HG03108 (cell line): ENCODE data around the gene DNAJC15.
"Not testable (repeated sequence)": the region's sequence is repeated elsewhere in the genome, so short reads cannot be mapped to it uniquely, and the experiment has no call there.

Experiments used
- ATAC-seq: cut with Tn5 transposase; IDR thresholded peaks from one replicate; pipeline ENCODE4 v1.9.1; 2021; ENCODE audit warnings: moderate library complexity; ENCODE audit not compliant: unreplicated experiment

DNAJC15 gene

DNA sequence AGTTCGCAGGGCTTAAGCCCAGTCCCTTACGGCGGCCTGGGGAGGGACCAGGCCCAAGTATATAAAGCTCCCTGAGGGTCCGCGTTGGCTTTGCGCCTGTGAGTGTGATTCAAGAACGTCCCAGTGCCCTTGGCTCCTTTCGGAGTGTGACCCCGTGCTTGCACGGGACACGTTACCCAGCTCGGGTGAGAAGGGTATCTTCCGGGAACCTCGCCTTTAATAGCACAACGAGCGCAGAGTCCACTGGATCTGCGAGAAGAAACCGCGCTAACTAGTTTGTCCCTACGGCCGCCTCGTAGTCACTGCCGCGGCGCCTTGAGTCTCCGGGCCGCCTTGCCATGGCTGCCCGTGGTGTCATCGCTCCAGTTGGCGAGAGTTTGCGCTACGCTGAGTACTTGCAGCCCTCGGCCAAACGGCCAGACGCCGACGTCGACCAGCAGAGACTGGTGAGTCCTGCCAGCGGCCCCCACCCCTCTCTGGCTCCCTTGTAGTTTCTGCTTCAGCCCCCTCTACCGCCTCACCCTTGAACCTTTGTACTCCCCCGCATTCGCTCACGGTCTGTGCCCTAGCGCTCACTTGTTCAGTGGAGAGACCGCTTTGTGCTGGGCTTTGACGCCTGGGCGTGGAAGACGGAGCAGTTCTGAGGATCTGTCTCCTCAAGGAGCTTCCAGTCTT lies at the start of gene DNAJC15:
Gene DNAJC15, plus strand, starts transcription at position 298 of the 675 bp plus-strand sequence. Its CDS starts 41 bp downstream, at position 339.
- peak; percentile 84 for ATAC-seq

DNA sequence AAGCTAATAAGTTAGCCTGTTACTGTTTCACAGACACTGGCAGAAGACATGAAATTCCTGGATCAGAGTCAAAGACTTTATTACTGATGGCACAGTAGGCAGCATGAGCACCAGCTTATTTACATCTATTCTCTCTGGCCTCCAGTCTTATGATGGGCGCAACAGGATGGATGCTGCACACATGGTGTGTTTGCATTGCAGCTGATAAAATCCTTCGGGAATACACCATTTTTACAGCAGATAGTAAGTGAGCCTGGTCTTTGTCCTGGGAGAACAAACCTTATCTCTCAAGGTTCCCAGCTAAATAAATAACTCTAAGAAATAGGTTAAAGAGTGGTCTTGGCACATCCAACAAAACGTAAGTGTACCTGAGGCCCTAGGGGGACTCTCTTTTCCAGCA lies 47.3 kb upstream of the DNAJC15 start:
- ATAC-seq: no peak

DNA sequence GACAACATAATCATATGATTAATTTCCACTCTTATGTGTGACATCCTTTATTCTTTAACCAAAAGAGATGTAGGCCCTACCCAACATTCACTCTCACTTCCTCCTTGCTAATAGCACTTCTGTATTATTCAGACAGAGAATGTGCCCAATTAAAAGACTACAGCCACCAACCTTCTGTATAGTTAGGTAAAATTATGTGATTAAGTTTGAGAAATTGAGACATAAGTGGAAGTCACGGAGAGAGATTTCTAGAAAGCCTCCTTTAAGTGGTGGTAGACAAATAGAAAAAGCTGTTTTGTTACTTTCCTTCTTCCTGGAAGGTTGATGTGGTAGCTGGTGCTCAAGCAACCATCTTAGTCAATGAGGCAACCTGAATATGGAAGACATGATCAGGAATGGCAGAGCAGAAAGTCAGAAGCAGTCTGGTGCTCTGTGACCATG lies 46.1 kb upstream of the DNAJC15 start:
- no peak for ATAC-seq

DNA sequence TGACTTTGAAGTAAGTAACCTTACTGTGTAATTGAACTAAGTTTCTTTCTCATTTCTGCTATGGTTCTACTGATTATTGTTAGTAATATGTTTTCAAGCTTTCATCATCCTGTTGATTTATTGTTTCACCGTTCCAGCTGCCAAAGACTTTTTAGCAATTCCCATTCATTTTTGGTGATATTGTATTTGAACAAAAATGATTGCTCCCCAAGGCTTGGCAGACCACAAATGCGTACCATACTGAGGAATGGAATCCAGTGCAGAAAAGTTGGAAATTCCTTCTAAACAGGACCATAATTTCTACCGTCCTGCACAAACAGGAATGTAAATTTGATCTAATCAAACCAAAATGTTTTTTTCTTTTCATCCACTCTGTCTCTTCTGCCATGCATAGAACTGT lies 42.1 kb upstream of the DNAJC15 start:
- ATAC-seq: no peak

DNA sequence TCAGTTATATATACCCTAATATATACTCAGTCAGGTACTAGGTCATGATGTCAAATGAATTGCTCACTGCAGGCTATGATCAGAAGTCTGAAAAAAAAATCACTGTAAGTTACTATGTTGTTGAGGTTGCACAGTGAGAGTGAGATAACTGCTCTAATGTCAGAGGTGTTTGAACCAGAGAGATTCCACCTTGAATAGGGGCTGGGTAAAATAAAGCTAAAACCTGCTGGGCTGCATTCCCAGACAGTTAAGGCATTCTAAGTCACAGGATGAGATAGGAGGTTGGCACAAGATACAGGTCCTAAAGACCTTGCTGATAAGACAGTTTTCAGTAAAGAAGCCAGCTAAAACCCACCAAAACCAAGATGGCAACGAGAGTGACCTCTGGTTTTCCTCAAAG lies 41.5 kb upstream of the DNAJC15 start:
- no peak for ATAC-seq

DNA sequence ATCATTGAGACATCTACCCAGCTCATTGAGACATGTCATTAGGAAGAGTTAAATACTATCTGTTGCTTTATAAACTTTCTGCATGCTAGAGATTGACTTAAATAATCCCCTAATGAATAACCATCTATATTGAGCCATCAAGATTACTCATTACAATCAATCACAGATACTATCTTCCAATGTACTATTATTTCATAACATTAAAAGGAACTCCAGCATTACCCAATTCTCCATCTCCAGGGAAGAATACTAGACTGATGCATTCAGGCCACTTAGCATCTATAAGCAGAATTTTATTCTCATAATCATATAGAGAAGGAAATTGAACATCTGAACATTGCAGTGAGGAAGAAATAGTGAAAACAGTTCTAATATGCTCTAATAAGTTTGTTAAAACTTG lies 39.4 kb upstream of the DNAJC15 start:
- ATAC-seq: no peak

DNA sequence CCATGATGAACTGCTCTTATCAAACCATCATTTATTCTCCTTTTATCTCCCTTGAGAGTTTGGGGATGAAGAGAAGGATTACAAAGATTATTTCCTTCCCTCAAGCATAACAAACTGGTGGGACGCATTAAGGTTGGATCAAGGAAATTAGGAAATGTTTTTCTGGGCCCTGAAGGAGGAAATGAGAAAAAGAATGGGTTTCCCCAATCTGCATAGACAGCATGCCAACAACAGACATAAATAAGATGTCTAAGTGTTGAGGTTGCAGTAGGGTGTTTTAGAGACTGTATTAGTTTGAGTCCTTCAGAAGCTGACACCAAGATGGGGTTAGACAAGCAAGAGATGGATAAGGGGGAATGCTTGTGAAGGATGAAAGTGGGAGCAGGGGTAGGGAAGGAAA lies 38.7 kb upstream of the DNAJC15 start:
- ATAC-seq: no peak

DNA sequence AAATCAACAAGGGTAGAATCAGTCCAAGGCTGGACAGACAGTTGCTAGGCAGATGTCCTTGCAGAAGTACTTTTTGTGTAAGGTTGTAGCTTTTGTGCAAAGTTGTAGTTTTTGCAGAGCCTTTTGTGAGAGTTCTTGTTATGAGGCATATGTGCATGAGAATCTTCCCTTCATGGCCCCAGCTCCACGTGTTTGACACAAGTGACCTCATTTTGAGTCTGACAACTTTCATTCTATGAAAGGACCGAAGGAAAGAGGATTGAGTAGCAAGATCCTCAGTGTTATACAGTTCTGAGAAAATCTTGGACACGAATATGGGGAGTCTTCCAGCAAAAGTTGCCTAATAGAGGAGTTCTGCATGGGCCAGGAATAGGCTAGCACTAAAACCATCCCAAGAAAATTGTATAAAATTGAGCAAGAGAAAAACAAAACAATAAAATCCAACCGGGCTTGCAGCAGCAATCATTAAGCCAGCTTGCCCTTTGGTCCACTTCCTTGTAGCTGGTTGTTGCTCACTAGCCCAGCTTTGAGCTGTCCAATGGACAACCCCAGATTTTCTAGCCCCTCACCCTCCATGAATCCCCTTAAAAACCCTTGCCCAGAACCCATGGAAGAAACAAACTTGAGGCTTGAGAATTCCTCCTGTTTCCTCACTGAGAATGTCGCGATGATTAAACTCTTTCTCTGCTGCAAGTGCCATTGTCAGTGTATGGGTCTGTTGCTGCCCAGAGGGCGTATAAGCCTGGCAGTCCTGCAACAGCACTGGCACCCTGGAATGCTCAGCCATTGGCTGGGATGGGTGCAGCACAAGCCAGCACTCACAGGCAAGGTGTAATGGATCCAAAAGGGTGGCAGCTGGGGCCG lies 37.8 kb upstream of the DNAJC15 start:
- ATAC-seq: no peak

DNA sequence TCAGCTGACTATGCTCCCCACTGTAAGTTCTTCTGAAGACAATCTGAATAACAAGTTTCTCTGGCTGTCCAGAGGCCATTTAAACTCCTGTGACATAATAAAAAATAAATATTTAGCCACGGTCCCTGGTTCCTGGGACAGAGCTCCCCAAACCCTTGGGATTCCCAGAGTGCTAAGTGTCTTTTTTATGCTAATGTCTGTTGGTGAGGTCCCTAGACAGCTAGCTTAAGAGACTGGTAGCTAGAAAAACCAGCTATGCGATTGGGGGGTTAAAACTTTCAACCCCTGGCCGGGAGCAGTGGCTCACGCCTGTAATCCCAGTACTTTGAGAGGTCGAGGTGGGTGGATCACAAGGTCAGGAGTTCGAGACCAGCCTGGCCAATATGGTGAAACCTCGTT lies 37.2 kb upstream of the DNAJC15 start:
- ATAC-seq: no peak

DNA sequence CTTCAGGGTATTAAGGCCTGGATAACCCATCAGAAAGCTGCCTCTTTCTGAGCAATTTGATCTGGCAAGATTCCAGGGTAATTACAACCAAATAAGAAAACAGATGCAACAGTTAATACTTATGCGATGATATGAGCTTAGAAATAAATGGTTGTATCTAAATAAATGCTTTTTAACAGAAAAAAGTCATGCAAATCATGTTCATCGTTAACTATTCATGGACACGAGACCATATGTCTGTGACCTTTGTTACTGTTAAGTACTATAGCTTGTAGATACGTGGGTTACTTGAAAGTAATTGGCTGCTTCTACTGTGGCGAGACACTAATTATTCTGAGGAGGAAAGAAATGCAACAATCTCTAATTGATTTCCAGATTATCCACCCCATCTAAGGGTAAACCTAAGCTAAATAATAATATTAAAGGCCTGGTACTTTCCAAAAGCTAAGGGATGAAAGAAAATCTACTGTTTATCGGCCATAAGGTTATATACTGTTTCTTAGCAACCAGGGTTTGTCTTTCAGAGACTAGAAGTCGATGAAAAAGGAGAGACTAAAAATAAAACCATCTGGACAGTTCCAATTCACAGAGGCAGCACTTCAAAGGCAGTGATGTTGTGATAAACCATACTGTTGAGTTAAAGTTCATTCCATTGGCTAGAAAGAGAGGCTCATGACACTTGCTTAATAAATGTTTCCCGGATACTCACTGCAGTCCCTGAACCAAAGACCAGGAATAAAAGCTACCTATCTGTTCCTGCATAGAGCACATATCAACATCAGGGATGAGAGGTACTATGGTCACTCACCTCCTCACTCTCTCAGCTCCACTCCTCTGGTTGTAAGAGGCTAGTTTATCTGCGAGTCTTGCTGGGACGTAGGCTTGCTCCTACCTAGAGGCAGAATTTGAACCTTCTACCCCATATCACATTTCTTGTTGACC lies 32.8 kb upstream of the DNAJC15 start:
- ATAC-seq: no peak

DNA sequence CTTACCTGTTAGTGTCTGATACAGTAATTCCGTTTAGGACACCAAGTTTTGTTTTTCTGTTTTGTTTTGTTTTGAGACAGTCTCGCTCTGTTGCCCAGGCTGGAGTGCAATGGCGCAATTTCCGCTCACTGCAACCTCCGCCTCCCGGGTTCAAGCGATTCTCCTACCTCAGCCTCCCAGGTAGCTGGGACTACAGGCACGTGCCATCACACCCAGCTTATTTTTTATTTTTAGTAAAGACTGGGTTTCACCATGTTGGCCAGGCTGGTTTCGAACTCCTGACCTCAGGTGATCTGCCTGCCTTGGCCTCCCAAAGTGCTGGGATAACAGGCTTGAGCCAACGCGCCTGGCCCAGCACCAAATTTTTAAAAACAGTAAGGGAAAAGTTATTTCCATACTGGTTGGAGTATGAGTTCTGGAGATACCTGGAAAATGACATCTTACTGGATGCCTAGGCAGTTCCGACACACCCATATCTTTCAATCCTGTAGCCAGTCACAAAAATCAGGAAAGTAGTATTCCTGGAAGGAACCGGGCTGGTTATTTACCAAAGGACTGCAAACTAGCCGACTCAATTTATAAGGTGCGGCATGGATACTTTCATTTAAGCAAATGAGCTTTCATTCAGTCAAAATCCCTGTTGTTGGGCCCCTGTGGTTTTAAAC lies 32.0 kb upstream of the DNAJC15 start:
- not testable (repeated sequence) for ATAC-seq

DNA sequence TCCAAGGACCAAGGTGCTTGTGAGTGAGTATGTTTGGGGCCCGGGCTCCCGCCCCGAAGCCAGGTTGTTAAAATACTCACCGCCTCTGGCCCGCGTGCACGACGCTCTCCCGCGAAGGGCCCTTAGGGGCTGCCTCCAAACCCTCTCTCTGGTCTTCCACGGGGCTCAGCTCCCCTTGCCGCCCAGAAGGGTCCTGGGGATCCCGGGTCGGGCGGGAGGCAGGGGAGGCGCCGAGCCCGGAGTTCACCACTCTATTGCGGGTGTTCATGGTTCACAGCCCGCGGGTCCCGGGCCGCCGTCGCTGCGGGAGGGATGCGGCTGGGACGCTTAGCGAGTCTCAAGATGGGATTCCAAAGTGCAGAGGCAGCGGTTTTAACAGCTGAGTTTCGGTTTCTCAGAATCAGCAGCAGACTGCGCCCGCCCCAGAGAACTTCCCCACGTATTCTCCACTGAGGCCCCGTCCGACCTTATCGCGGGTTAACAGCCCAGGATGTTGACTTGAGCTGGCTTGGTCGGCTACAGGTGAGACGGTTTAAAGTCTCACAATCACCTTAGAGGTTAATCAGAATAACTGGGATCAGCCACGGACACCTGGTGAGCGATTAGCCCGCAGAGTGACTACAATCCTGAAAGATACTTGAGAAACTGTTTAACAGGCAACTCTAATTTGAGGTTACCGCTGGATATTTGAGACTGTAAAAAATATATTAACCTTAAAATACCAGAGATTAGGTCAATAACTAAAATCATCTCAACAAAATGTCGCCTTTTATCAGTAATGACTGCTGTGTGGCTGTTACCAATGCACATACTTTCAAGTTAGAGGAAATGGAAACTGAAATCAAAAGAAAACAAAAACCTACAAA lies 31.3 kb upstream of the DNAJC15 start, which contains the start of gene EPSTI1:
Gene EPSTI1, minus strand, starts transcription at position 344 of the 866 bp plus-strand sequence. Its CDS starts 76 bp downstream, at position 268.
- ATAC-seq: peak; percentile 64

DNA sequence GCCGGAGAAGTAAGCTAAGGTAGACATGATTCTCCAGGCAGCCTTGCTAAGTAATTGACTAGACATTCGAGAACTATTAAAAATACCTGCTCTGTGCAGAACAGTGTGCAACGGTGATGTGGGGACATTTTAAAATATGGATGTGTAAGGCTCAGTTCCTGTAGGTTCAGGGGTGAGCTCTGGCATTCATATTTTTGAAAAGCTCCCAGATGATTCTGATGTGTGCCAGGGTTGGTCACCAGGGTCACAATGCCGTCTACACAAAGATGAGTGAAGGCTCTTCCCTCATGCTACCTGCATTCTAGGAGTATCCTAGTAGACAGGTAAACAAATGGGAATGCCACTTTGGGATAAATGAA lies 30.6 kb upstream of the DNAJC15 start:
- ATAC-seq: no peak

DNA sequence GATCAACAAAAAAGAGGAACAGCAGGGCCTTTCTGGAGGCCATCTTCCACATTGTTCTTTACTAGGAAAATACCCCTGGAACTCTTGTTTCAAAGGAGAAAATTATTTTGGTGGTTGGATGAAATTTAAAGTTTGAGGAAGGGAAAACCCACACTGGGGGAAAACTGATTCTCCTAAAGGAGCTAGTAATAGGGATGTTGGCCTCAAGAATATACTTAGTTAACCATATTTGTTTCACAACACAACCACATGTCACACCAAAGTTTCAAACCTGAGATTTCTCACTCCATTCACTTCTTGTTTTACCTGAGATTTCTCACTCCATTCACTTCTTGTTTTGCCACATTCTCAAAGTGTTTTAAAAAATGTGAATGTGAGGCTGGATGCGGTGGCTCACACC lies 28.5 kb upstream of the DNAJC15 start:
- no peak for ATAC-seq

DNA sequence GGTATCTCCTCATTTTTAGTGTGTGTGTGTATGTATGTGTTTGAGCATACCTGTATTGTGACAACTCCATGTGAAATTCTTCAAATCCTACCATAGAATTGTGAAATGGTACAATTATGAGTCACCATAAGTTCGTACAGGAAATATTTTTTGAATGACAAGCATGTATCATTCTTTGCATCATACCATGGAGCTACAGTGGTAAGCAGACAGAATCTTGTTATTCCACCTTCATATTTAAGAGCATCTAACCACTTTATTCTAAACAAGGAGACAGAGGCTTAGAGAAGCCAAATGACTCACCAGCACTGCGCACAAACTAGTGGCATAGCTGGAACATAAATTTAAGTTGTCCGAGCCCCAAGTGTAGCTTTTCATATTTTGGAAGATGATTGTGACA lies 26.8 kb upstream of the DNAJC15 start:
- no peak for ATAC-seq

DNA sequence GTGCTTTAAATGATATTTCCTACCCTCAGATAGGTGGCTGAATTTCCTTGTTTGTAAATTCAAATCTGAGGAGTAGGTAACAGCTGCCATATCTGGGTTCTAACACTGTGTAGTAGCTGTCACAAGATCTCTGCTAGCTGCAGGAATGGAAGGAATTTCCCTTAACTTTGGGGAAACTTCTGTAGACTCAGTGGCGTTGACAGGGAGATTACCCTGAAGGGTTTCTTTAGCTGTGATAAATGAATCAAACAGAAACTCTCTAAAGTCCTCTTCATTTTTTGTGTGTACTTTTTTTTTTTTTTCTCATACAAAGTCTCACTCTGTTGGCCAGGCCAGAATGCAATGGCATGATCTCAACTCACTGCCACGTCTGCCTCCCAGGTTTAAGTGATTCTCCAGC lies 26.0 kb upstream of the DNAJC15 start:
- ATAC-seq: peak; percentile 56

DNA sequence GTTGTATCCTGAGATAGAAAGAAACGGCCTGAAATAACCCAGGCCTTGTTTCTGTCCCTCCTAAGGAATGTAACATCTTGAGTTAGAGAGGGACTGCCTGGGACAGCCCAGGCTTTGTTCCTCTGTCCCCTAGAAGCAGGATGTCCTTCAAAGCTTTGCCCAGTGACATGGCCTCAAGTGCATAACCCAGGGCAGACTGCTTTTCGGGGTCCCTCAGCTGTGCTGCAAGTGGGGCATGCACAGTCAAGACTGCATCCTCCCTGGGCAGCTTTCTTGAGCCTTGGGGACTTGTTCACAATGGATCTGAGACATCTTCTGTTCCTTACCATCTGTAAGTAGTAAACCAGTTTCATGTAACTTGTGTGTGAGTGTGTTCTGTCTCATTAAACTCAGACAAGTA lies 23.9 kb upstream of the DNAJC15 start:
- no peak for ATAC-seq

DNA sequence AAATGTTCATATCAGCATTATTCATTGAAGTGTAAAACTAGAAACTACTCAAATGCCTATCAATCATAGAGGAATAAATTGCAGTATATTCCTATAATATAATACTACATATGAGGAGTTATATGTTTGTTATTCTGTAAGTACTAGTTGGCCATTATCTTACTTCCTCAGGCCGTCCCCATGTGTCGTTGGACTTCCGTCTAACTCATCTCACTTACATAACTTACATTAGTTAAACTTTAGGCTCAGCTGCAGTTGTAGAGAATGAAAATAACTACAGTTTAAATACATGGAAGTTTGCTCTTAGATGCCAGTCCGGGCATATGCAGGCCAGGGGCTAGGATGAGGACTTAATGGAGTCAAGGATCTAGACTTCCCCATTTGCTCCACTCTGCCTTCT lies 22.7 kb upstream of the DNAJC15 start:
- no peak for ATAC-seq

DNA sequence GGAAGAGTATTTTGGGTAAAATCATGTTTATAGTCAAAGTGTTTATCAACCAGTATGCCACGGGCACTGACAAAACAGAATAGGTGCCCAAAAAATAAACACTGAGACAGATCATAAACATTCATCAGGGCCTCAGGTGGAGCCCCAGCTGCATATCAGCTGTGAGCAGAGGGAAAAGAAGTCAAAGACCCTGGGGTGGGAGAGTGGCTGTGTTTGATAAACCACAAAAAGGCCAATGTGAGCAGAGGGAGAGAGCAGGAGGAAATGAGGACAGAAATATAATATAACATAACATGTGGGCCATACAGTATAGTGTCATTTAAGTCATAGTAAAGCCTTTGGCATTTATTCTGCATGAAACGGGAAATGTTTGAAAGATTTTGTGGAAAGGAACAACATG lies 21.4 kb upstream of the DNAJC15 start:
- ATAC-seq: no peak

DNA sequence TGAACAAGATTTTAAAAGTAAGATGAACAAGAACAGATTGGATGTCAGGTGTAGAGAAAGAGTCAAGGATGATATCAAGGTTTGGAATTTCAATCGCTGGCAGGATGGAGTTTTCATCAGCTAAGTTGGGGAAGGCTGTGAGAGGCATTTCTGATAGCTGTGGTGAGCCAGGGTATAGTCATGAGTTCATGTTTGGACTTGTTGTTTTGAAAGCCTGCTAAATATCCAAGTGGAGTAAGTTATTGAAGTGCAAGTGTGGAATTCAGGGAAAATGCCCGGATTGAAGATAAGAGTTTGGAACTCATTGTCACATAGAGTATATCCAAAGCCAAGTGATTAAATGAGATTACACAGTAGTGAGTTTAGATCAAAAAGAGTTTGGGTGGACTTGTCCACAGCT lies 20.4 kb upstream of the DNAJC15 start:
- ATAC-seq: no peak
